Colonic mucosa (tissue), 4 donors: ENCODE data around the gene SMURF1. TPM values are rescaled to one million over a fixed set of nuclear protein-coding genes. Genes with fewer than 3 reads are reported as not detected.

Experiments
- DNase-seq: peaks from one replicate; pipeline ENCODE4 v3.0.0-alpha.2; 2020
- H3K27ac ChIP-seq: fragments of 200-600 bp; one replicate; pipeline ENCODE4 v1.8.0; 2021
- H3K27me3 ChIP-seq: fragments of 200-600 bp; one replicate; pipeline ENCODE4 v1.8.0; 2021
- H3K36me3 ChIP-seq: fragments of 200-600 bp; one replicate; pipeline ENCODE4 v1.8.0; 2021
- H3K4me1 ChIP-seq: fragments of 200-600 bp; one replicate; pipeline ENCODE4 v1.8.0; 2021; ENCODE audit warnings: mild to moderate bottlenecking
- H3K4me3 ChIP-seq: fragments of 200-600 bp; one replicate; pipeline ENCODE4 v1.8.0; 2021
- H3K9ac ChIP-seq, 2 donors: one replicate each; pipeline ENCODE4 v1.7.0; 2013; ENCODE audit warnings: control low read depth in 2 of 2, low read depth in 2 of 2, low read length in 2 of 2
- H3K9me3 ChIP-seq: fragments of 200-600 bp; one replicate; pipeline ENCODE4 v1.8.0; 2021
- CTCF ChIP-seq: fragments of 200-600 bp; IDR thresholded peaks from one replicate; pipeline ENCODE4 v1.8.0; 2022; ENCODE audit warnings: antibody characterized with exemption, mild to moderate bottlenecking
- intact Hi-C: fragments of 100-400 bp; cut with DNase I; formaldehyde crosslinking; loops from one replicate; pipeline ENCODE4 v1.14.1; 2022
- total RNA-seq, 2 donors: library from RNA; stranded (reverse); fragmentation: NEBNext Ultra II Directional in 1 of 2; extraction: Animal tissue kit (Norgen Biotek cat#: 25700) in 1 of 2; gene quantifications; one replicate each; pipeline ENCODE4 v1.2.1, GENCODE V29; 2021
- donor health status: healthy.
- donor health status: DM: no; HTN: no; CAD: no.
- donor health status: DM: no; HTN: no; CAD: no.

SMURF1 gene
- total RNA-seq, 2 donors from 2014 or later, result 26.8 to 35.5 TPM

GRCh38 chr7:99039384-99039891 lies 104.5 kb downstream of the SMURF1 start:
- no peaks in the 10 kb centered on the region for H3K4me1 ChIP-seq
- no peak overlapping the region for H3K4me3 ChIP-seq
- intact Hi-C loops, result no loop called here
- H3K36me3 ChIP-seq, result peaks cover 34% of the 10 kb centered on the region
- H3K9ac ChIP-seq, result no peak overlapping the region
- TF ChIP-seq CTCF, result no peak
- no peaks in the 10 kb centered on the region for H3K27me3 ChIP-seq
- no peak overlapping the region for H3K27ac ChIP-seq
- no peaks in the 10 kb centered on the region for H3K9me3 ChIP-seq
- peak; percentile 35 for DNase-seq

GRCh38 chr7:99038086-99038855 lies 105.6 kb downstream of the SMURF1 start:
- Histone ChIP-seq H3K9ac (no peak overlapping the region), H3K4me1 (no peaks in the 10 kb centered on the region), H3K36me3 (peaks cover 43% of the 10 kb centered on the region), H3K4me3 (no peak overlapping the region), H3K9me3 (no peaks in the 10 kb centered on the region), H3K27ac (no peak overlapping the region), H3K27me3 (no peaks in the 10 kb centered on the region)
- DNase-seq, result no peak
- intact Hi-C loops, result no loop called here
- no peak for TF ChIP-seq CTCF

- no peaks in the 10 kb centered on the region for H3K4me1 ChIP-seq
- DNase-seq, result no peak
- peaks cover 47% of the 10 kb centered on the region for H3K36me3 ChIP-seq
- no peak for TF ChIP-seq CTCF
- H3K27me3 ChIP-seq, result no peaks in the 10 kb centered on the region
- intact Hi-C loops, result no loop called here
- H3K27ac ChIP-seq, result no peak overlapping the region
- H3K9me3 ChIP-seq, result no peaks in the 10 kb centered on the region
- no peak overlapping the region for H3K9ac ChIP-seq
- no peak overlapping the region for H3K4me3 ChIP-seq
Observed at GRCh38 chr7:99037327-99037940, 106.5 kb downstream of the SMURF1 start.

- H3K27me3 ChIP-seq, result no peaks in the 10 kb centered on the region
- no peak for DNase-seq
- no peaks in the 10 kb centered on the region for H3K9me3 ChIP-seq
- intact Hi-C loops, result no loop called here
- H3K4me1 ChIP-seq, result no peaks in the 10 kb centered on the region
- no peak for TF ChIP-seq CTCF
- H3K9ac ChIP-seq, result no peak overlapping the region
- no peak overlapping the region for H3K4me3 ChIP-seq
- peaks cover 54% of the 10 kb centered on the region for H3K36me3 ChIP-seq
- H3K27ac ChIP-seq, result no peak overlapping the region
Observed at GRCh38 chr7:99036546-99037111, 107.3 kb downstream of the SMURF1 start.

- H3K36me3 ChIP-seq, result peaks cover 54% of the 10 kb centered on the region
Observed at GRCh38 chr7:99035723-99036545, 108.0 kb downstream of the SMURF1 start.

More at GRCh38 chr7:99035723-99036545, 108.0 kb downstream of the SMURF1 start:
- Histone ChIP-seq H3K4me1 (no peaks in the 10 kb centered on the region), H3K27ac (no peak overlapping the region), H3K4me3 (no peak overlapping the region), H3K9me3 (no peaks in the 10 kb centered on the region), H3K27me3 (no peaks in the 10 kb centered on the region), H3K9ac (no peak overlapping the region)
- intact Hi-C loops, result no loop called here
- no peak for TF ChIP-seq CTCF
- no peak for DNase-seq
